Peyer's patch (tissue), 4 donors: Measurements from ENCODE around the gene CHCHD3. TPM values are rescaled to one million over a fixed set of nuclear protein-coding genes. Genes with fewer than 3 reads are reported as not detected.
"Not testable (repeated sequence)": the region's sequence is repeated elsewhere in the genome, so short reads cannot be mapped to it uniquely, and the experiment has no call there.

Experiments
- DNase-seq, 3 donors: peaks; one replicate each; pipeline ENCODE4 v3.0.0-alpha.2; 2017 to 2019
- H3K27ac ChIP-seq, 4 donors: fragments of 200-600 bp; sonication (generic); one replicate each; pipeline ENCODE4 v1.5.1; 2016 to 2019
- H3K27me3 ChIP-seq, 2 donors: fragments of 200-600 bp; sonication (generic); one replicate each; pipeline ENCODE4 v1.5.1; 2019
- H3K36me3 ChIP-seq, 3 donors: fragments of 200-600 bp; sonication (generic); one replicate each; pipeline ENCODE4 v1.5.1; 2016 to 2019
- H3K4me1 ChIP-seq, 4 donors: fragments of 200-600 bp; sonication (generic); one replicate each; pipeline ENCODE4 v1.5.1; 2016 to 2019
- H3K4me3 ChIP-seq, 4 donors: fragments of 200-600 bp; sonication (generic); 1 replicate in 3 of 4; 2 replicates in 1 of 4; pipeline ENCODE4 v1.5.1; 2016 to 2019; ENCODE audit warnings: mild to moderate bottlenecking in 1 of 4
- H3K9me3 ChIP-seq, 4 donors: fragments of 200-600 bp; sonication (generic); one replicate each; pipeline ENCODE4 v1.5.1; 2016 to 2019; ENCODE audit warnings: mild to moderate bottlenecking in 1 of 4
- POLR2A ChIP-seq, 2 donors: fragments of 450-650 bp; IDR thresholded peaks; one replicate each; pipeline ENCODE4 v1.5.1; 2017; ENCODE audit warnings: antibody characterized with exemption in 2 of 2, mild to moderate bottlenecking in 2 of 2, moderate library complexity in 2 of 2
- total RNA-seq, 4 donors: library from RNA; depleted of rRNA; stranded (reverse); fragments of >200 nt; gene quantifications; one replicate each; pipeline ENCODE4 v1.1.0, GENCODE V29; 2016
- TF ChIP-seq, protein P1 (sequence below), 6 experiments: fragments of 450-650 bp in 4 of 6; fragments of 200-600 bp in 2 of 6; sonication (generic) in 1 of 6; IDR thresholded peaks; one replicate each; pipeline ENCODE4 v1.5.1; 2017 to 2019; ENCODE audit warnings: antibody characterized with exemption in 6 of 6, mild to moderate bottlenecking in 3 of 6, moderate library complexity in 1 of 6

CHCHD3 gene
- total RNA-seq, 4 donors from 2014 or later, result 53.9 to 114 (median 84.0) TPM

DNA sequence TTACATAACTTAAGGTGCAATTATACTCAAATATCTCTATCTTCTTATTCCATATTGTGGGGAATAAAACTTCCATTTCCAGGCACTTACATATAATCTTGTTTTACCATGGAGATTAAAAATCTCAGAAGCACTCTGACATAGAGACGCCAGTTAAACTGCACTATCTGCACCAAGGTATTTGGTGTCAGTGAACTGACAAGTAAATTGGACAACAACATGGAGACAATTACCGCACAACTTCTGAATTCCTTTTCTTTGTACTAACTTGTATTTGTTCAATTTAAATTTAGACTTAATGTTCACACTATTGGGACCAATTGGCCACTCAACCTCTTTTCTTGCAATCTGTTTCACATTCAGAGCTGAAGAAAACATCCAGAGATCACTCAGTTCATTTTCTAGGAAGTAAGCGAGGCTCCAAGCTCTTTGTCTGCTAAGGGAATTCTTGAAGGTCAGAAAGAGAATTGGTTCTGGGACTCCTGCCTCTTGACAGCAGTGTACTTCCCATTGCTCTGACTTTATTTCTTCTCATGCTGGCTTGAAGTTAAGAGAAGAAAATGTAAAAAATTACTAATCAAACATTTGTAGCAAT is 184.7 kb downstream of the CHCHD3 start:
- Histone ChIP-seq H3K9me3 (peaks cover 0 to 3% (median 0%) of the 10 kb centered on the region in 4 donors), H3K27ac (no peak overlapping the region), H3K4me1 (no peaks in the 10 kb centered on the region), H3K36me3 (peaks cover 0 to 6% (median 0%) of the 10 kb centered on the region in 3 donors), H3K27me3 (no peaks in the 10 kb centered on the region), H3K4me3 (no peak overlapping the region)
- DNase-seq, result no peak
- TF ChIP-seq POLR2A (IDR thresholded peaks at IDR 0.05), result no peak
- TF ChIP-seq, protein P1, sequence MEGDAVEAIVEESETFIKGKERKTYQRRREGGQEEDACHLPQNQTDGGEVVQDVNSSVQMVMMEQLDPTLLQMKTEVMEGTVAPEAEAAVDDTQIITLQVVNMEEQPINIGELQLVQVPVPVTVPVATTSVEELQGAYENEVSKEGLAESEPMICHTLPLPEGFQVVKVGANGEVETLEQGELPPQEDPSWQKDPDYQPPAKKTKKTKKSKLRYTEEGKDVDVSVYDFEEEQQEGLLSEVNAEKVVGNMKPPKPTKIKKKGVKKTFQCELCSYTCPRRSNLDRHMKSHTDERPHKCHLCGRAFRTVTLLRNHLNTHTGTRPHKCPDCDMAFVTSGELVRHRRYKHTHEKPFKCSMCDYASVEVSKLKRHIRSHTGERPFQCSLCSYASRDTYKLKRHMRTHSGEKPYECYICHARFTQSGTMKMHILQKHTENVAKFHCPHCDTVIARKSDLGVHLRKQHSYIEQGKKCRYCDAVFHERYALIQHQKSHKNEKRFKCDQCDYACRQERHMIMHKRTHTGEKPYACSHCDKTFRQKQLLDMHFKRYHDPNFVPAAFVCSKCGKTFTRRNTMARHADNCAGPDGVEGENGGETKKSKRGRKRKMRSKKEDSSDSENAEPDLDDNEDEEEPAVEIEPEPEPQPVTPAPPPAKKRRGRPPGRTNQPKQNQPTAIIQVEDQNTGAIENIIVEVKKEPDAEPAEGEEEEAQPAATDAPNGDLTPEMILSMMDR (IDR thresholded peaks at IDR 0.05), result no peak

DNA sequence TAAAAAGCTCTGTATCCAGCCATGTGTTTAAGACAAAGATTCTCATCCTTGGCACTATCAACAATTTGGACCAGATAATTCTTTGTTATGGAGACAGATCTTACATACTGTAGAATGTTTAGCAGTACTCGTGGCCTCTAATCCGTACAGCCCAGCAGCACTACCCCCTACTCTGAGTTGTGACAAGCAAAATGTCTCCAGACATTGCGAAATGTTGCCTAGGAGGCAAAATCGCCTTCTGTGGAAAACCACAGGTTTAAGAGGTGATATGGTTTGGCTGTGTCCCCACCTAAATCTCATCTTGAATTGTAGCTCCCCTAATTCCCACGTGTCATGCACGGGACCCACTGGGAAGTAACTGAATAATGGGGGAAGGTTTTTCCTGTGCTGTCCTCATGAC is 186.7 kb downstream of the CHCHD3 start:
- H3K27ac ChIP-seq, result no peak overlapping the region
- H3K36me3 ChIP-seq, result peaks cover 0 to 6% (median 0%) of the 10 kb centered on the region in 3 donors
- no peak for TF ChIP-seq POLR2A (IDR thresholded peaks at IDR 0.05)
- TF ChIP-seq, protein P1 (IDR thresholded peaks at IDR 0.05), result no peak
- no peak for DNase-seq
- peaks cover 0 to 3% (median 0%) of the 10 kb centered on the region in 4 donors for H3K9me3 ChIP-seq
- no peaks in the 10 kb centered on the region for H3K27me3 ChIP-seq
- H3K4me1 ChIP-seq, result no peaks in the 10 kb centered on the region
- H3K4me3 ChIP-seq, result no peak overlapping the region

- no peaks in the 10 kb centered on the region for H3K27me3 ChIP-seq
Measured at GRCh38 chr7:132893560-132893959, 188.3 kb downstream of the CHCHD3 start.

GRCh38 chr7:132892744-132893143 is 189.1 kb downstream of the CHCHD3 start:
- H3K9me3 ChIP-seq, H3K27me3 ChIP-seq, H3K4me3 ChIP-seq, DNase-seq, H3K36me3 ChIP-seq, H3K4me1 ChIP-seq, H3K27ac ChIP-seq: not testable (repeated sequence)

More at GRCh38 chr7:132893560-132893959, 188.3 kb downstream of the CHCHD3 start:
- no peak for TF ChIP-seq POLR2A (IDR thresholded peaks at IDR 0.05)
- TF ChIP-seq, protein P1 (IDR thresholded peaks at IDR 0.05), result no peak
- no peak overlapping the region for H3K27ac ChIP-seq
- H3K4me3 ChIP-seq, result no peak overlapping the region
- H3K9me3 ChIP-seq, result peaks cover 0 to 3% (median 0%) of the 10 kb centered on the region in 4 donors
- H3K36me3 ChIP-seq, result peaks cover 0 to 6% (median 0%) of the 10 kb centered on the region in 3 donors
- no peak for DNase-seq
- no peaks in the 10 kb centered on the region for H3K4me1 ChIP-seq

GRCh38 chr7:132891554-132891953 is 190.3 kb downstream of the CHCHD3 start:
- TF ChIP-seq, protein P1 (IDR thresholded peaks at IDR 0.05), result no peak
- no peak for TF ChIP-seq POLR2A (IDR thresholded peaks at IDR 0.05)
- no peak overlapping the region for H3K27ac ChIP-seq

GRCh38 chr7:132882714-132883428 is 199.0 kb downstream of the CHCHD3 start:
- no peaks in the 10 kb centered on the region for H3K4me1 ChIP-seq
- TF ChIP-seq POLR2A (IDR thresholded peaks at IDR 0.05), result no peak
- TF ChIP-seq, protein P1 (IDR thresholded peaks at IDR 0.05), result no peak
- no peaks in the 10 kb centered on the region for H3K9me3 ChIP-seq
- H3K27me3 ChIP-seq, result no peaks in the 10 kb centered on the region
- H3K4me3 ChIP-seq, result no peak overlapping the region
- H3K36me3 ChIP-seq, result no peaks in the 10 kb centered on the region
- H3K27ac ChIP-seq, result peak overlapping the region in 1 of 4 donors; percentile 5
- DNase-seq, result no peak

More at GRCh38 chr7:132891554-132891953, 190.3 kb downstream of the CHCHD3 start:
- H3K4me1 ChIP-seq, result no peaks in the 10 kb centered on the region
- peaks cover 0 to 3% (median 0%) of the 10 kb centered on the region in 4 donors for H3K9me3 ChIP-seq
- no peak for DNase-seq
- H3K4me3 ChIP-seq, result no peak overlapping the region
- no peaks in the 10 kb centered on the region for H3K27me3 ChIP-seq
- no peaks in the 10 kb centered on the region for H3K36me3 ChIP-seq
